OCI-LY7 (cell line): ENCODE measurements around the gene MRPL40. TPM values are rescaled to one million over a fixed set of nuclear protein-coding genes. Genes with fewer than 3 reads are reported as not detected.

Experiments used
- BruUV-seq: library from RNA; stranded (reverse); fragments of 400-500 nt; replicated peaks from 2 replicates; lab custom pipeline; 2021; lab: Mats Ljungman, UMichigan
- CTCF ChIA-PET: fragments of 300-600 bp; sonication (Branson Sonifier 250); formaldehyde crosslinking; loops from one replicate; lab custom pipeline; 2022; ENCODE audit warnings: antibody characterized with exemption; ENCODE audit not compliant: unreplicated experiment; lab: Charles Lee
- POLR2A ChIA-PET: fragments of 300-600 bp; sonication (Branson Sonifier 250); formaldehyde crosslinking; loops from one replicate; lab custom pipeline; 2022; ENCODE audit warnings: antibody characterized with exemption; lab: Charles Lee
- DNase-seq: peaks from one replicate; pipeline ENCODE4 v3.0.0-alpha.2; 2015; ENCODE audit warnings: low spot score
- H2AFZ ChIP-seq: fragments of 200-600 bp; sonication (generic), shearing (Covaris generic); 2 replicates; pipeline ENCODE4 v1.6.1; 2014; ENCODE audit warnings: mild to moderate bottlenecking, antibody characterized with exemption, low read length, moderate library complexity
- H3K27ac ChIP-seq: fragments of 200-600 bp; sonication (generic); 2 replicates; pipeline ENCODE4 v1.5.1; 2014; ENCODE audit warnings: mixed run types, low read depth, mild to moderate bottlenecking, moderate library complexity, low read length, inconsistent platforms; ENCODE audit not compliant: poor library complexity, severe bottlenecking
- H3K36me3 ChIP-seq: fragments of 200-600 bp; sonication (generic); 2 replicates; pipeline ENCODE4 v1.6.1; 2014; ENCODE audit warnings: mild to moderate bottlenecking, antibody characterized with exemption, low read length, moderate library complexity, mixed read lengths; ENCODE audit not compliant: insufficient read depth
- H3K4me1 ChIP-seq: fragments of 200-600 bp; sonication (generic); 2 replicates; pipeline ENCODE4 v1.5.1; 2014; ENCODE audit warnings: mild to moderate bottlenecking, low read length; ENCODE audit not compliant: insufficient read depth, poor library complexity, severe bottlenecking
- H3K4me2 ChIP-seq: fragments of 200-600 bp; sonication (generic); 2 replicates; pipeline ENCODE4 v1.6.1; 2014; ENCODE audit warnings: mild to moderate bottlenecking, low read length
- H3K4me3 ChIP-seq: fragments of 200-600 bp; sonication (generic); 2 replicates; pipeline ENCODE4 v1.5.1; 2014; ENCODE audit warnings: mild to moderate bottlenecking, low read depth, low read length; ENCODE audit not compliant: poor library complexity, severe bottlenecking
- H3K79me2 ChIP-seq: fragments of 200-600 bp; sonication (generic); 2 replicates; pipeline ENCODE4 v1.6.1; 2016; ENCODE audit warnings: low read depth, mild to moderate bottlenecking, low read length, moderate library complexity, mixed read lengths; ENCODE audit not compliant: insufficient read depth
- H3K9me2 ChIP-seq: fragments of 200-600 bp; sonication (generic); 2 replicates; pipeline ENCODE4 v1.6.1; 2016; ENCODE audit warnings: mild to moderate bottlenecking, low read length, mixed read lengths; ENCODE audit not compliant: insufficient read depth
- H3K9me3 ChIP-seq: fragments of 200-600 bp; sonication (generic); 2 replicates; pipeline ENCODE4 v1.6.1; 2014; ENCODE audit warnings: mild to moderate bottlenecking, mixed run types, low read length, mixed read lengths
- H4K20me1 ChIP-seq: fragments of 200-600 bp; sonication (generic); 2 replicates; pipeline ENCODE4 v1.6.1; 2014; ENCODE audit warnings: mild to moderate bottlenecking, antibody characterized with exemption, low read length, moderate library complexity, mixed read lengths; ENCODE audit not compliant: insufficient read depth
- CTCF ChIP-seq: fragments of 200-600 bp; sonication (generic); conservative IDR thresholded peaks from 2 replicates; pipeline ENCODE4 v1.5.1; 2014; ENCODE audit warnings: mild to moderate bottlenecking, antibody characterized with exemption, low read length, moderate library complexity, mixed read lengths
- EZH2phosphoT487 ChIP-seq: fragments of 200-600 bp; sonication (generic); IDR thresholded peaks from 2 replicates; pipeline ENCODE4 v1.6.1; 2018; ENCODE audit warnings: low read depth, borderline replicate concordance, mild to moderate bottlenecking, mixed run types, antibody characterized with exemption, low read length, moderate library complexity, mixed read lengths
- intact Hi-C: fragments of 100-400 bp; cut with micrococcal nuclease; formaldehyde crosslinking; loops from one replicate; pipeline ENCODE4 v1.10.0; 2022; ENCODE audit not compliant: unreplicated experiment
- total RNA-seq, 2 experiments: library from RNA; depleted of rRNA in 1 of 2; stranded (reverse); fragments of >200 nt in 1 of 2; shearing (Covaris generic) in 1 of 2; gene quantifications; 2 replicates each; pipeline ENCODE4 v1.2.3, GENCODE V29; 2014 to 2022

The MRPL40 gene
- total RNA-seq, 2 experiments from 2014 or later = 38.5 to 45.6 TPM

GRCh38 chr22:19397734-19398104 is 34.6 kb upstream of the MRPL40 start:
- H4K20me1 ChIP-seq = no peaks in the 10 kb centered on the region
- intact Hi-C loops = no loop called here
- H3K9me2 ChIP-seq = no peaks in the 10 kb centered on the region
- ChIA-PET CTCF (no interaction called here), POLR2A (interaction anchor here (0.6 kb wide), 1 partner anchor 54 kb away, joined by 5 read pairs; no protein-coding TSS in a partner anchor)
- BruUV-seq = no TSS peak
- H3K9me3 ChIP-seq = no peaks in the 10 kb centered on the region
- H2AFZ ChIP-seq = no peak overlapping the region
- H3K79me2 ChIP-seq = no peaks in the 10 kb centered on the region
- DNase-seq = no peak
- H3K4me2 ChIP-seq = no peak overlapping the region
- no peak overlapping the region for H3K27ac ChIP-seq
- no peaks in the 10 kb centered on the region for H3K4me1 ChIP-seq
- H3K4me3 ChIP-seq = no peak overlapping the region
- peaks cover 93% of the 10 kb centered on the region for H3K36me3 ChIP-seq
- no peak for TF ChIP-seq CTCF
- no peak for TF ChIP-seq EZH2phosphoT487

DNA sequence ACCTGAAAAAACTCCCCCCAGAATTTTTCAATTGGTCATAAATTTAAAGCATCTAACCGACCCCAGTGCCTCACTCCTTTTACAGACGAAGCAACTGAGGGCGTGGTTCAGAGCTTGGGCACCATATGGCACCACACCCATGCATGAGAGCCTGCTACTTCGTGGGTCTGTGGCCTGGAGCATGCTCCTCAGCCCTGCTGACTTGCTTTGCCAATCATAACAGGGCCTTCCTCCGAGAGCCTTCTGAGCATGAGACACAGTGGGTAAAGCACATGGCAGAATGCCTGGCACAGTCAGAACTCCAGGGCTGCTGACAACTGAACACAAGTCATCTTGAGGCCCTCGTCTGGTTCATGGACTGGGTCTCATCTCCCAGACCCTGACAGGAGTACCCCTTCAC is 34.1 kb upstream of the MRPL40 start:
- no TSS peak for BruUV-seq
- POLR2A ChIA-PET = no interaction called here
- no peak for DNase-seq
- H4K20me1 ChIP-seq = no peaks in the 10 kb centered on the region
- H2AFZ ChIP-seq = no peak overlapping the region
- H3K4me1 ChIP-seq = no peaks in the 10 kb centered on the region
- H3K9me3 ChIP-seq = no peaks in the 10 kb centered on the region
- intact Hi-C loops = no loop called here
- CTCF ChIA-PET = no interaction called here
- no peaks in the 10 kb centered on the region for H3K9me2 ChIP-seq
- no peak for TF ChIP-seq EZH2phosphoT487
- no peak for TF ChIP-seq CTCF
- H3K4me3 ChIP-seq = no peak overlapping the region
- peaks cover 94% of the 10 kb centered on the region for H3K36me3 ChIP-seq
- H3K4me2 ChIP-seq = no peak overlapping the region
- no peak overlapping the region for H3K27ac ChIP-seq
- H3K79me2 ChIP-seq = no peaks in the 10 kb centered on the region

- ChIA-PET CTCF (no interaction called here), POLR2A (no interaction called here)
- Histone ChIP-seq H3K79me2 (no peaks in the 10 kb centered on the region), H3K36me3 (peaks cover 91% of the 10 kb centered on the region), H4K20me1 (no peaks in the 10 kb centered on the region), H2AFZ (no peak overlapping the region), H3K9me3 (no peaks in the 10 kb centered on the region), H3K4me3 (no peak overlapping the region), H3K27ac (no peak overlapping the region), H3K4me2 (no peak overlapping the region), H3K4me1 (no peaks in the 10 kb centered on the region), H3K9me2 (no peaks in the 10 kb centered on the region)
- no TSS peak for BruUV-seq
- intact Hi-C loops = no loop called here
- DNase-seq = no peak
- TF ChIP-seq CTCF (no peak), EZH2phosphoT487 (no peak)
Observed at GRCh38 chr22:19398652-19399051, 33.7 kb upstream of the MRPL40 start.
